Cardiac muscle cell (in vitro differentiated cells and primary cell): ENCODE results near the gene NKX1-2. TPM values are rescaled to one million over a fixed set of nuclear protein-coding genes. Genes with fewer than 3 reads are reported as not detected.

Source experiments
- DNase-seq, 2 donors: peaks; one replicate each; pipeline versions ENCODE4 v3.0.0 to v3.0.0-alpha.2; 2010 to 2017; ENCODE audit warnings: low read depth in 1 of 2, low spot score in 1 of 2
- H3K27ac ChIP-seq: fragments of 200-600 bp; sonication (generic); 2 replicates; pipeline ENCODE4 v1.5.1; 2016
- H3K27me3 ChIP-seq: fragments of 200-600 bp; sonication (generic); 2 replicates; pipeline ENCODE4 v1.6.0; 2016; ENCODE audit warnings: control low read depth
- H3K36me3 ChIP-seq: fragments of 200-600 bp; sonication (generic); 2 replicates; pipeline ENCODE4 v1.5.1; 2016; ENCODE audit warnings: control low read depth
- H3K4me1 ChIP-seq: fragments of 200-600 bp; sonication (generic); 2 replicates; pipeline ENCODE4 v1.8.1; 2017; ENCODE audit warnings: low read depth, mild to moderate bottlenecking, mixed run types
- H3K4me3 ChIP-seq: fragments of 200-600 bp; sonication (generic); 2 replicates; pipeline ENCODE4 v1.5.1; 2016; ENCODE audit warnings: mild to moderate bottlenecking
- H3K9me3 ChIP-seq: fragments of 200-600 bp; sonication (generic); 2 replicates; pipeline ENCODE4 v1.5.1; 2017; ENCODE audit warnings: low read depth, mild to moderate bottlenecking, control low read depth
- CTCF ChIP-seq: IDR thresholded peaks from 2 replicates; pipeline ENCODE4 v1.5.1; 2012; ENCODE audit warnings: low read depth, mild to moderate bottlenecking, low read length
- polyA plus RNA-seq: library from polyadenylated mRNA; unstranded; fragments of >200 nt; fragmentation: Nextera tagmentation; extraction: Ambion mirVana; gene quantifications from 2 replicates; pipeline ENCODE4 v1.2.1, GENCODE V29; 2016
- total RNA-seq: library from RNA; depleted of rRNA; stranded (reverse); fragments of >200 nt; gene quantifications from 2 replicates; pipeline ENCODE4 v1.2.3, GENCODE V29; 2016

NKX1-2 gene
- total and polyA plus RNA-seq, 2 experiments from 2014 or later, result 0.33 TPM; not detected in 1

DNA sequence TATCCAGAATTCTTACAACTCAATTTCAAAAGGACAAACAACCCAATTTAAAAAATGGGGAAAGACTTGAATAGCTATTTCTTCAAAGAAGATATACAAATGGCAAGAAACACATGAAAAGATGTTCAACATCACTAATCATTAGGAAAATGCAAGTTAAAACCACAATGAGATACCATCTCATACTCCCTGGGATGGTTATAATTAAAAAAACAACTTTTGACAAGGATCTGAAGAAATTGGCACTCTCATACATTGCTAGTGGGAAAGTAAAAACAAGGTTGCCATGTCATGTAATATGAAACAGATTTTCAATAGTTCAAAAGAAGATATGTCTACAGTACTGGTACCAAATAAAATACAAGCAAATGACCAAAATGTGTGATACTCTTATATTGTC lies 40.1 kb downstream of the NKX1-2 start:
- no peak for TF ChIP-seq CTCF

DNA sequence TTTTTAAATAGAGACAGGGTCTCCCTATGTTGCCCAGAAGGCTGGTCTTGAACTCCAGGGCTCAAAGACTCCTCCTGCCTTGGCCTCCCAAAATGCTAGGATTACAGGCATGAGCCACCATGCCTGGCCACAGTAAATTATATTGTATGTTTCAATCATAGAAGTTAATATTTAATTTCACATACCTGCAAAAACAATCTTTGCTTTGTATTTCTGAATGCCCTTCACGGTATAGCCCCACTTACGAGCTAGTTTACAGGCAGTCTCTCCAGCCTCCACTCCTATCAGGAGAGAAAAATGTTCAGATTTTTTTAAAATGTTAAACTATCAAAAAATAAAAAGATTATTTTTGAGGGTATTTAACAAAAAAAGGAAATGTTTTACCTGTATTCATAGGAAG lies 41.5 kb downstream of the NKX1-2 start:
- Histone ChIP-seq H3K9me3 (no peaks in the 10 kb centered on the region), H3K27ac (no peak overlapping the region), H3K4me1 (peaks cover 3% of the 10 kb centered on the region), H3K4me3 (no peak overlapping the region), H3K27me3 (no peaks in the 10 kb centered on the region), H3K36me3 (peaks cover 32% of the 10 kb centered on the region)
- TF ChIP-seq CTCF, result no peak
- DNase-seq, result no peak

More for the DNA sequence above, 40.1 kb downstream of the NKX1-2 start:
- no peaks in the 10 kb centered on the region for H3K9me3 ChIP-seq
- no peaks in the 10 kb centered on the region for H3K27me3 ChIP-seq
- no peak overlapping the region for H3K27ac ChIP-seq
- H3K36me3 ChIP-seq, result peaks cover 29% of the 10 kb centered on the region
- no peak for DNase-seq
- H3K4me1 ChIP-seq, result no peaks in the 10 kb centered on the region
- H3K4me3 ChIP-seq, result no peak overlapping the region

- H3K9me3 ChIP-seq, result no peaks in the 10 kb centered on the region
- no peak overlapping the region for H3K27ac ChIP-seq
- H3K4me3 ChIP-seq, result no peak overlapping the region
- peaks cover 8% of the 10 kb centered on the region for H3K4me1 ChIP-seq
- peaks cover 36% of the 10 kb centered on the region for H3K36me3 ChIP-seq
- no peak for TF ChIP-seq CTCF
- DNase-seq, result no peak
- H3K27me3 ChIP-seq, result no peaks in the 10 kb centered on the region
These were observed 42.4 kb downstream of the NKX1-2 start for GRCh38 chr10:124407456-124407855.

DNA sequence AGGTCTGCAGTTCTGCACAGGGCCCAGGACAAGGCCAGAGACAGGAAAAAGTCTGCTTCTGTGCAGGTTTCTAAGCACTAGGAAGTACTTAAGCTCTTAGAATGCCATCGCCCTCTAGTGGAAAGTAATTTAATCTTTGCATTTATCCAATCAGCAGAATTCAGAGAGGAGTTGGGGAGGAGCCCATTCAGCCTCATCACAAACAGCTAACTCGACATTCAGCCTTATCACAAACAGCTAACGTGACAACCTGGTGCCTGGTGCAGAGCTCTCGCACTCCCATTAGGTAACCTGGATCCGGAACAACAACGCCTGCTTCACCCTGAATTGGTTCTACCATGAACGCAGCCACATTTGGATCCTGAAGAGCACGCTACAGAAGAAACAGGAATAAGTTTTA lies 46.3 kb downstream of the NKX1-2 start:
- H3K9me3 ChIP-seq, result no peaks in the 10 kb centered on the region
- DNase-seq, result peak; percentile 89 to 96
- TF ChIP-seq CTCF, result peak; percentile 65
- H3K27ac ChIP-seq, result peak overlapping the region; percentile 71
- H3K36me3 ChIP-seq, result peaks cover 51% of the 10 kb centered on the region
- H3K27me3 ChIP-seq, result no peaks in the 10 kb centered on the region
- no peak overlapping the region for H3K4me3 ChIP-seq
- peaks cover 8% of the 10 kb centered on the region for H3K4me1 ChIP-seq

- TF ChIP-seq CTCF, result no peak
- Histone ChIP-seq H3K27me3 (no peaks in the 10 kb centered on the region), H3K36me3 (peaks cover 49% of the 10 kb centered on the region), H3K27ac (peak overlapping the region; percentile 69), H3K9me3 (no peaks in the 10 kb centered on the region), H3K4me1 (peaks cover 8% of the 10 kb centered on the region), H3K4me3 (no peak overlapping the region)
- no peak for DNase-seq
These were observed 47.6 kb downstream of the NKX1-2 start for GRCh38 chr10:124402273-124402672.

GRCh38 chr10:124401633-124402032 lies 48.2 kb downstream of the NKX1-2 start:
- peaks cover 48% of the 10 kb centered on the region for H3K36me3 ChIP-seq
- TF ChIP-seq CTCF, result no peak
- H3K4me3 ChIP-seq, result no peak overlapping the region
- no peak for DNase-seq
- no peaks in the 10 kb centered on the region for H3K9me3 ChIP-seq
- H3K27me3 ChIP-seq, result no peaks in the 10 kb centered on the region
- H3K4me1 ChIP-seq, result peaks cover 8% of the 10 kb centered on the region
- H3K27ac ChIP-seq, result no peak overlapping the region
